NCI-H2029 treated with DMSO at 0.1 percent for 48 hours (cell line): ENCODE results near the gene GALNT10.
"Not testable (repeated sequence)": the region's sequence is repeated elsewhere in the genome, so short reads cannot be mapped to it uniquely, and the experiment has no call there.

Source experiments
- DNase-seq: peaks from one replicate; lab custom pipeline; 2025; lab: John Stamatoyannopoulos, UW

The GALNT10 gene

DNA sequence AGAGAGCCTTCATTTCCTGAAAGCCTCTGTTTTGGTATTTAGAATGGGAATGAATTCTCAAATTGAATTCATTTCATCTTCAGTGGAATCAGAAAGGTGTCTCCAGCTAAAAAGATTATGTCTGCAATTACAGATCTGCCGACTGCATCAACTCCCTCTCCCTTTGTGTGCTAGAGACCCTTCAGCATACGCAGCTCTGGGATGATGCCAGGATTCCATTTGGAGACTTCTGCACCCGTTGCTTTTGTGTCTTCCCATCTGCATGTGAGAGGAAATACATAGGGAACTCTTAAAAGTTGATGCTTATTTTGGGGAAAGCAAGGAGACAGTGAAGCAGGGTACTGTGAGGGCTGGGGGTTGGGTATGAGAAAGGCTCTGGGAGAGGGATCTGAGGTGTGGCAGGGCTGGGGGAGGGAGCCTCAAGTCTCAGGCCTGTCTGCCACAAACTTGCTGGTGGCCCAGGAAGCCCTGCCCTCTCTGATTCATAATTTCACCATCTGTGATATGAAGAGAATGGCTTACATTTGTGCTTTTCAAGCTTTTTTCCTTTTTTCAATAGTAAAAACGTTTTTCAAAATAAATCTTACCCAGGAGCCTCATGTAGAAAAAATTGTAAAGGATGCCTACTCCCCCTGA, 165.6 kb downstream of the GALNT10 start:
- no peak for DNase-seq

DNA sequence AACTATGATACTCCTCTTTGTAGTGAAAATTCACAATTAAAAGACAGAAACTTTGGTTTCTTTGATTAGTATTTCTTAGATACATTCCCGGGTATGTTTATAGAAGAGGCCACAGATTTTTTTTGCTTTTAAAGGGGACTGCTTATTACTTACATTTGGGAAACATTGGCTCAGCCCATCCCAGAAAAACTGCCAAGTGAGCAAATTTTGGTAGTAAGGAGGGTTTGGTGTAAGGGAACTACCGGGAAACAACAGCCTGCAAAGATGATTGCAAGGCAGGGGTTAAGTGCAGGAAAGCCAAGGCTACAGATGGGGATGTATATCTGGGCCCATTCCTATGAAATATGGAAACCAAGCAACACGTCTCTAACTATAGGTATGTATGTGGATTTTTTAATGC, 166.4 kb downstream of the GALNT10 start:
- no peak for DNase-seq

DNA sequence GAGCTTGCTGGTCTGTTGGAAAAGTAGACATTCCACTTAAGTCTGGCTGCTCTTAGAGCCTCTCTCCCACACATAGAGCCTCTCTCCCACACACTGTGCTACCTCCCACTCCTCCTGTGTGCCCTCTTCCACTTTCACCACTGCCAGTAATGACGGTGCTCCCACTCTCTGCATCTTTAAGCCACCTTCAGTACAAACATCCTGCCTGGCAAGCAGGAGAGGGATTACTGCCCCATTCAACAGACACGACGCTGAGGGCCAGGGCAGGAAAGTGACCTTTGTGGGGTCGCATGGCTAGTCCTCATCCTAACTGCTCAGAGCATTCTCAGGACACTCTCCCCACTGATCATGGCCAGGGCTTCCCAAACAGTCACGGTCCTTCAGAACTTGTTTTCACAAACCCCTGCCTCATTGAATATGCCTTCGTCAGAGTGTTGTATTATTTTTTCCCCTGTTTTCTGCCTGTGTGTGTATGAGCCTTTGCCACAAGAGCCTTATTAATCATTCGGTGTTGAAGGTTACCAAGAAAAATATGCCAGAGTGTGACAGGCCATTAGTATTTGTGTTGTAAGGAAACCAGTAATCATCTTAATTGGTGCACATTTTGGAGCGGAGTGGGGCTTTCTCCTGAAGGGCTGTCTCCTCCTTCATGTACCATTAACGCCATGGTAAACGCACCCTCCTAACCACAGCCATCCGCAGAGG, 168.1 kb downstream of the GALNT10 start:
- DNase-seq, result no peak

DNA sequence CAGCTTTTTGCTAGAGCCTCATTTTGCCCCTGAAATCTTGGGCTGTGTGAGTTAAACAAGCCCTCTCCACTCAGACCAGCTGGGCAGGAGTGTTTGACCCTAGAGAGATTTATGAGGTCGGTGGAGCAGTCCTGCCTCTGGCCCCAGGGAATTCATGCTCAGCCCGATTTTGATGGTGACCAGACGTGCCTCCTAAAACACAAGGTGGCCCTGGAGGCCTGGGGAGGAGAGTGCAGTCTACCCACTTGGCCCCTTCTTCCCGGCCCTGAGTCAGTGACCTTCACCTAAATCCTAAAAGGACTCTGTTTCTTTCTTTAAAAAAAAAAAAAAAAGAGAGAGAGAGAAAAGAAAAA, 168.7 kb downstream of the GALNT10 start:
- no peak for DNase-seq

DNA sequence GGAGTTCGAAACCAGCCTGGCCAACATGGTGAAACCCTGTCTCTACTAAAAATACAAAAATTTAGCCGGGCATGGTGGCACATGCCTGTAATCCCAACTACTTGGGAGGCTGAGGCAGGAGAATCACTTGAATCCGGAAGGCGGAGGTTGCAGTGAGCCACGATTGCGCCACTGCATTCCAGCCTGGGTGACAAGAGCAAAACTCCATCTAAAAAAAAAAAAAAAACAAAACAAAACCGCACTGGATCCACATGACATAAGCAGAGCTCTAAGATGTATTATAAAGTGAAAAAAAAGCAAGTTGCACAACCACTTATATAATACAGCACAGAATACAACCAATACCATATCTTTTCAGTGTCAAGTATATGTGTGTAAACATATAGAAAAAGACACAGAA, 169.7 kb downstream of the GALNT10 start:
- DNase-seq, result not testable (repeated sequence)

DNA sequence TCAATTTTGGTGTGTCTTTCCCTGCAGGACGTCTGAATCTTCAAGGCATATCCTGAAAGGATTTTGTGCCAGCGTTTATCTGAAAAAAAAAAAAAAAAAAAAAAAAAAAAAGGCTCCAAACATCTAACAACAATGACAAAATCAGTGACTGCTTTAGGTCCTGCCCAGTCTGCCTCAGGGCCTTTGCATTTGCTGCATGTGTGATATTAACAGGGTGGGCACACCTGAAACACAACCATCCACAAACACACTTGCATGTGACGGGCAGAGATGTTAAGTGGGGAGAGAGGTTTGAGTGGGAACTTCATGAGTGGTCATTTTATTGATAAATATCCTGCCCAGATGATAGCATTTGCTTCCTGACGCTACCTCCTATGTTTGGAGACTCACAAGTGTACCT, 172.9 kb downstream of the GALNT10 start:
- no peak for DNase-seq

DNA sequence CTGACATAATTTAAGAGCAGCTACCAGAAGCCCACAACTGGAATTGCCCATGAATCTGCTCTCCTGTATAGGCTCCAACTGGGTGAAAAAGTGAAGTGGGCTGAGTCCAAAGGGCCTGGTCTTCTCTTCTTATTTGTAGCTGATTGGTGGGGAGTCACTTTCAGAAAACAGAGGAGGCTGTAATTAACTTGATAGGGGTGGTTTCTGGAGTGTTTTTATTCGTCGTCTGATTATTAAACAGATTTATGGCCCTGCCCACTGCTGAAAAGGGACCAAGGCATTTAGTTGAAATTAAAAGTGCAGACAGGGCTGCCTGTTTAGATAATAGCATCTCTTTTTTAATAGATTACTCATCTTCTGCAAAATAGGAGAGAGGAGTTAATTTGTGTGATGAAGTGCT, 174.2 kb downstream of the GALNT10 start:
- no peak for DNase-seq

DNA sequence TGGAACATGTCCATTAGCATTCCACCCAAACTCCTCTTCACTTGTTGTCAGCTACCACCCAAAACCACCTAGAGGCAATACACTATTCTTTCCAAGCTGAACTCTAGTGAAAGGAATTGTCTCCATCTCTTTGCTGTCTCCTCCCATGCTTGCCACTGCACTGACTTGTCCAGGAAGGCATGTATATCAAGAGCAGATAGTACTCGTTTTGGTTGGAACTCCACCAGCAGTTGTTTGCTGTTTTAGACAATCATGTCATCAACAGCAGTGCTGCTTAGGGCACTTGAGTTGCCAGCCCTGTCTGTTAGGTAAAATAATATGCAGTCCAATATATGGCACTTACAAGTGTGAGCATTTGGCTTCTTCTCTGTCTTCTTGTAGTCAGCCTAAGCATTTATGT, 175.3 kb downstream of the GALNT10 start:
- peak; percentile 33 for DNase-seq

DNA sequence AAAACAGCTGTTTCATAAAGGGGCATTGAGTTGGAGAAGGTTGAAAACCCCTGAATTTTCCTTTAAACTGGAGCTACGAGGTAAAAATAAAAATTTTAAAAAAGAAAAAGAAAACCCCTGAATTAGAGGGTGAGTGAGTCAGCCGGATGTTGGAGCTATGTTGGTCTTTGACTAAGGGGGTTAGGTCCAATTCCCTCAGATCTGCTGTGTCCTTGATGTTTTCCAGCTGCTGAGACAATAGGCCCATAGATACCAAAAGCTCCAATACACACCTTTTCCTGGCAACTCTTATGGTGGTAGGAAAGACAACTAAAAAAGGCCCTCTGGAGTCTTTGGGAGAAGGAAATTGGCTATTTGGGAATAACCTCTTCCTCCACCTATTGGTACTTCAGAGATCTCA, 175.8 kb downstream of the GALNT10 start:
- no peak for DNase-seq

DNA sequence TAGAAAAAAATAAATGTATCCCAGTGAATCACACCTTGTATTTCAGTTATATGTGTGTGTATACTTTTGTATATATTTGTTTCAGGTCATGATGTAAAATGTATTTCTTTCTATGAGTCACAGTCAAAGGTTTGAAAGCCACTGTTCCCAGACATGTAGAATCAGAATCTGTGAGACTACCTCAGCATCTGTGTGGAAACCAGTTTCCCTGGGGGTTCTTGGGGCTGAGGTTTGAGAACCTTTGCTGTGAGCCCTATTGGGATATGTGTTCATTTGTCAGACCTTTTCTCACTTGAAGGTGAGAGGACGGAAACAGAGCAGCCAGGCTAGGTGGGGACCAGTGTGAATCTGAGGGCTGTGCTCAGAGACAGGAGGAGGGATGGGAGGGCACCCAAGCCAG, 176.6 kb downstream of the GALNT10 start:
- no peak for DNase-seq

DNA sequence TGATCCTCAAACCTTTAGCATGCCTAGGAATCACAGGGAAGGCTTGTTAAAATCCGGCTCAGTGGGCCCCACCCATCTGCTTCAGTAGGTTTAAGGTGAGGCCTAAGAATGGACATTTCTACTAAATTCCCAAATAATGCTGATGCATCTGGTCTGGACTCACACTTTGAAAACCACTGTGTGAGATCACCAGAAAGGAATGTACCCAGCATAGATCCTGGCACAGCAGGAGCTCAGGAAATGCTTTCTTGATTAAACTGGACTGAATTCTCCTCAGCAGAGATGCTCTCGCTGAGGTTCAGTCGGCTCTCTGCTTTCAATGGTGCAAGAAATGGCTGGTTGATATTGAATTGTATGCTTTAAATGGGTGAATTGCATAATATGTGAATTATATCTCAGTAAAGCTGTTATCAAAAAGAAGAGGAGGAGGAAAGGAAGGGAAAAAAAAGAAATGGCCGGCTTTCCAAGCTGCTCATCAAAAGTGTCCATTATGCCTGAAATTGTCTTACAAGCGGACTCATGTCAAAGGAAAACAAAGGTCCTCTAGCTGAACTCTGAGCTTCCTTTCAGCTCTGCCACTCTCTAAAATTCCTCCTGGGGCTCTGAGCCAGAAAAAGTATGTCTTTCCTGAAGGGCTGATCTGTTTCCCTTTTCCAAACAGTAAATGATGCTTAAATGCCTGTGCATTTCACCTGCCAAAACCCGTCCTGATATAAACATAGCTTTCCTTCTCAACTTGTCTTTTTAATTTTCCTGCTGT, 177.7 kb downstream of the GALNT10 start:
- no peak for DNase-seq

DNA sequence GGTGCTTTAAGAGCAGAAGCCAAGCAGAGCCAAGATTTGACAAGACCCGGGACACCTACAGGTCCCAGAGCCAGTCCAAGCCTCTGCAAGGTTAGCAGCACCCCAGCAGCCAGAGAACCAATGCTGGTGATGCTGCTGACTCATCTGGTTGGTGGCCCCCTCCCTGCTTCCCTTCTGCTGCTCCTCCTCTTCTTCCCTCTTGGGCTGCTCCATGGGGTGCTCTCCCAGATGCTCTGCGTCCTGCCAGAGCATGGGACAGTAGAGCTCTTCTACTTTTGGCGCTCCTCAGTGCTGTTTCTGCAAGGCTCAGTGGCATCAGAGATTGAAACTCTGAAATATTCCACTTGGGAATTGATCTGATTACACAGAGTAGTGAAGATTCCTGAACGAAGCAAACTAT, 179.1 kb downstream of the GALNT10 start:
- DNase-seq, result no peak

DNA sequence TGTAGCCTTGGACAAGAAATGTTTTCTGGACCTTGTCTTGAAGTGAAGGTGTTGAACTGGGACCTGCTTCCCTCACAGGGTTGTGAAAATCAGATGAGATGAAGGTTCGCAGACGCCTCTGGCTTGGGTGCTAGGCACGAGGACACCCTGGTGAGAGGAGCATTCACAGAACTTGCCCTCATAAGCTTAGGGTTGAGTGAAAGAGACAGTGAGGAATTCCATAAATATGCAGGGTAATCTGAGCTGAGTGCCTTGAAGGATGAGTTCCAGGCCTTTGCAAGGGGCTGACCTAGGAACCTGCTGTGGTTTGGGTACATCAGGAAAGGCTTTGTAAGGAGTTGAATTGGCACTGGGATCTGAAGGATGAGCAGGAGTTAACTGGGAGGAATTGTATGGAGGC, 179.6 kb downstream of the GALNT10 start:
- DNase-seq, result no peak

DNA sequence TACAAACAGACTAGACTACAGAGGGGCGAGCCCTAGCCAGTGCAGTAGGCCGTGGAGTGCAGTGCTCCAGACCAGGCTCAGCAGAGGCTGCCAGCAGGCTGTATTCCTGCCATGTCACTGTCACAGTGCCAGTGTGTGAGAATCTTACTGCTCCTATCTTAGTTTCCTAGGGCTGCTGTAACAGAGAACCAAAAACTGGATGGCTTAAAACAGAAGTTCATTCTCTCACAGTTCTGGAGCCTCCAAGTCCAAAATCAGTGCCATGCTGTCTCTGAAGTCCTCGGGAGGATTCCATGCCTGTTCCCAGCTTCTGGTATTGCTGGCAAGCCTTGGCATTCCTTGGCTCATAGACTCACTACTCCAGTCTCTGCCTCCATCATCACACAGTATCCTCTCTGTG, 180.3 kb downstream of the GALNT10 start:
- no peak for DNase-seq

DNA sequence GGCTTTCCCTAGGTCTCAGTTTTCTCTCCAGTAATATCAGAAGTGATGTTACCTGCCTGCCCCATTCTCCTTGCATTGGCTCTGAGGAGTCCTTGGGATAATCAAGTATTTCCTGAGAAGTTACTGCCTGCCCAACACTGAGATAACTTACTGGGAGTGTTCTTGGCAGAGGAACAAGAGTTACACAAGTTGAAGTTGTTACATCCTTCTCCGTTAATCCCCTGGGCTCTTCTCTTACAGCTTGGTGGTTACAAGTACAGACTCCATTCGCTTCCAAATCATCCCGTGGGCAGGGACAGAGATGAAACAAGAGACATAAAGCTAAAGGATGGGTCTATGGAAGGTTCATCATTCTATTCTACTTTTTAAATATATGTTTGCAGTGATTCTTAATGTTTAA, 181.2 kb downstream of the GALNT10 start:
- DNase-seq, result no peak

DNA sequence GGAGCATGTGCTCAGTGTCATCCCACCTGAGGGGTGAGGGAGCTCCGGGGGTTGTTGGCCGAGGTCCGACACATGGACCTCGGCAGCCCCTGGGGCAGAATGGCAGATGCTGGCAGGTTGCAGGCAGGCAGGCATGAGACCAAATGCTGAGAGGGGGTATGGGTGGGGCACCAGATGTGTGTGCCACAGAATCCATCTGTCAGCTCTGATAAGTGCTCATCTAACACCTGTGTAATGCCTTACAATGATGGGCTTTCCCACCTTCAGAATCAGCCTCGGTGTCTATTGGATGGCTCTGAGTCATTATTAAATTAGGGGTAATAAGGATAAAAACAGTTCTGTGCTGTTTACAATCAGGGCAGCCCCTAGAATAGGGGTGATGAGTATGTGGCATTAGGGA, 182.1 kb downstream of the GALNT10 start:
- DNase-seq, result no peak

DNA sequence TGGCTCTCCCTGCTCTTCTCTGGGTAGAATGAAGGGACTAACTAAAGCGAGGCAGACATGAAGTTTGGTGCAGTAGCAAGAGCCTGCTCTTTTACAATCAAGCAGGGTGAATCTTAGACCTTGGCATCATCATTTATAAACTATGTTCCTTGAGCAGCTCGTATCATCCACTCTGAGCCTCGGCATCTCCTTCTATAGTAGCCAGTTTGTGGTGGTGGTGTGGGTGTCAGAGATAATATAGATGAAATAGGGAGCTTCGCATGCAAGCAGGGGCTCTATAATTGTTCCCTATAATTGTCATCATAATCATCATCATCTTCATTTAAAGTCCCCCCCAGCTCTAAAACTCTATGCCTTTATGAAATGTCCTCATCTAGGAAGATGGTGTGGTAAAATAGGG, 182.8 kb downstream of the GALNT10 start:
- no peak for DNase-seq

DNA sequence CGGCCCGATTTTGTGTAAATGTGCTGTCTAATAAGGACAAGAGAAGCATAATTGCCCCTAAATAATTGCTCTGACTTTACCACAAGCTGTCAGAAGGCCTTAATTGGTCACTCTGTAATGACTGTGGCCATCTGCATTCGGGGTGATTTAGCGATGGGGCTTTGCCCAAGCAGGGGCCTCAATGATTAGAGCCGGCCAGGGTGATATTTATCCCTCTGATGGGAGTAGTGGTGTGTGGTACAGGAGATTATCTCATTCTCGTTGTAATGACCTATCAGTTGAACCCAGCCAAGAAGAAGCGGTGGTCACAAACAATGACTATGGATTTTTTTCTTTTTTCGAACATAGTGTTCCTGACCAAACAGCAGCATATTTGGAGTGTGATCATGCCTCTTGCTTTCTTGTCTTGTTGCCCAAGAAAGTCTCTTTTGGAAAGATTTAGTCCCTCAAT, 183.2 kb downstream of the GALNT10 start:
- no peak for DNase-seq

DNA sequence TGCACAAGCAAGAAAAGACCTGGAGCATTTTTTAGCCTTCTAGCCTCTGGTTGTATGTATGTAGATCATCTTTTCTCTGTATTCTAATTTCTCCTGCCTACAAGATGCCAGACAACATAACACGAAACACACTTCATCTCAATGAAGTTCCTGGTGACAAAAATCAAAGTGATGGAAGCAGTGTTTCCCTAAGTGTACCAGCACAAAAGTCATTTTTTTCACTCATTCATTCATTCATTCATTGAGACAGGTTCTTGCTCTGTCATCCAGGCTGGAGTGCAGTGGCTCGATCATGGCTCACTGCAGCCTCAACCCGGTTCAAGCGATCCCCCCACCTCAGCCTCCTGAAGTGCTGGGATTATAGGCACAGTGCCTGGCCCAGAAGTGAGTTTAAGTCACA, 183.7 kb downstream of the GALNT10 start:
- no peak for DNase-seq

DNA sequence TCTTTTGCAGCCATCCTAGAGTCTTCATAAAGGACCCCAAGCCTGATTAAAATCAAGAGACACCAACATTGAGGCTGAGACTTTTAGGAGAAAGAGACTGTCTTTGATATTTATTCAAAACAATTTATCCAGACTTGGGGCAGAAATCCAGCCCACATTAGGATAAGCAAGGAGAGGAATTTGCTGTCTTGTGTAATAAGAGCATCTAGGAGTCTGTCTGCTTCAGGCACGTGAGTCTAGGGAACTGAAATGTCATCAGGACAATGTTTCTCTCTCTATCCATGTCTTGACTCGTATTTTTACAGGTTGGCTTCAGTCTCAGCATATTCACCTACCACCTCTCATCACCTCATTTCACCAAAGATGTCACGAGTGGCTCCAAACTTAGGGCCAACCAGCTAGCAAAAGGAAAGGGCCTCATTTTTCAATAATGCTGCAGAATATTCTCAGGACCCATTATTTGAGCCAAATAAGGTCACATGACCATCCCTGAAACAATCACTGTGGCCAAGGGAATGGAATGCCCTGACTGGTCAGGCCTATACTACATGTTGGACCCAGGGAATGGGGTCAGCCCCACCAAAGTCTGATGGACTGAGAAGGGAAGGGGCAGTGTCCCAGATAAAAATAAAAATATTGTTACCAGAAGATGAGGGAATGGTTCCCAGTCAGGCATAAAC, 184.9 kb downstream of the GALNT10 start:
- no peak for DNase-seq

DNA sequence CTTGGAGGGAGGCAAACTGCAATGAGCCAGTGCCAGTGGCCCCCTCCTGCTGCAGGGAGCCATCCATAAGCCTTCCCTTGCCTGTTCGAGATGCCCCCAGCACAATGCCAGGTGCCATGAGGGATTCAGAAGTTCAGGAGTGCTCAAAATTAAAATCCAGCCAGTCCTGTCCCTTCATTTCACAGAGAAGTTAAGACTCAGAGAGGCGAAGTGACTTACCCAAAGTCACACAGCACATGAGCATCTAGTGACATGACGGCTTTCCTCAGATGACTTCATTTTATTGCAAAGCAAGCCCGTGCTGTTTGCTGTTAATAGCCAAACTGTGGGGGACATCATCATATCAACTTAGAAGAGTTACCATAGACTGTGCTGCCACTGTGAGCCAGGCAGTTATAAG, 185.9 kb downstream of the GALNT10 start:
- DNase-seq, result no peak

DNA sequence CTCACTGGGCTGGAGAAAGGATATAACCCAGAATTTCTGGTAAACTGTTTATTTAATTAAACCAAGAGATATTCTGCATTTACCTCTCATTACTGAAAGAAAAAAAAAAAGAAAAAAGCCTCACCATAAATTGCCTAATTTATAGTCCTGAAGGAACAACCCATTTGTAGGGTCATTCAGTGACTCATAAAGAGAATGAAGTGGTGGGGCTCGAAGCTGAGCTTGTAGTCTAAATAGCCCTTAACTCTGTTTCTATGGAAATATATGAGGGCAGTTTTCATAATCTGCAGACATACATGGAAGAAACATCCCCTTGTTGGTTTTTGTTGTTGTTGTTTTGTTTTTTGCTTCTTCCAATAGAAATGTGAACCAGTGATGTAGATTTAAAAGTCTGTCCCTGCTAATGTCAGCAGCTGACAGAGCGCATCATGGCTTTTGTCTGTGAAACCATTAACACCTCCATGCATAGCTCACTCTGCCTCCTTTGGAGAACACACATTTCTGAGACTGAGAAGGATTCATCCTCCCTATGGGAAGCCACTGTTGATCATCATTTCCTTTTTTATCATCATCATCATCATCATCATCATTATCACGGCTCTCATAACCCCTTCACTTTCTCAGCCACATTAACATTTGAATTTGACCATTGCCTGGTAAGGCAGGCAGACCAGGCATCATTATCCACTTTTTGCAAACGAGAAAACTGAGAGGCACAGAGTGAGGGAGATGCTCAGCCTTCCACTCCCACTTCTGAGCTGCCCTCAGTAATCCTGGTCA, 187.4 kb downstream of the GALNT10 start:
- no peak for DNase-seq
